ENCODE measurements around the gene LAMB2. TPM values are rescaled to one million over a fixed set of nuclear protein-coding genes. Genes with fewer than 3 reads are reported as not detected.

The LAMB2 gene
- total and polyA plus RNA-seq, 10 of the 15 experiments (the other 5 are each of a cell fraction or from before 2014, with no cell fraction given), result 0.13 to 3.2 (median 0.64) TPM; not detected in 3

DNA sequence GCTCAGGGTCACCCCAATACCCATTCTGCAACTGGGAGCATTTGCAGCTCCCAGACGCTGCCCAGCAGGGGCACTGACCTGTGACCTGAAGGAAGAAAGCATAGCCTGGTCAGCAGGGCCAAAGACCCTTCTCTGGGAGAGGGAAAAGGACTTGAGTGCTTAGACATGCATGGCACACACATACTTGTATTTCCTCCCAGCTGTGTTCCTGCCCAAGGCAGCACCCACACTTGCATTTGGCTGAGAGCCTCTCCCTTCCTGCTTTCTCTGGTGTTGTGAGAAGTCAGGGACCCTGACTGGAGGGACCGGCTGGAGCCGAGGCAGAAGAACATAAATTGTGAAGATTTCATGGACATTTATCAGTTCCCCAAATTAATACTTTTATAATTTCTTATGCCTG lies 7.2 kb upstream of the LAMB2 start:
- ATAC-seq, result no peak
- ChIA-PET POLR2A (interaction anchor here (0.6 kb wide), 1 partner anchor 8 kb away, joined by 5 read pairs; no protein-coding TSS in a partner anchor), RAD21 (ENCODE audit: unreplicated experiment) (no interaction called here), SMC1A (ENCODE audit: uncharacterized antibody, unreplicated experiment) (no interaction called here), CTCF (no interaction called here)
- Histone ChIP-seq H2AFZ (ENCODE audit: control insufficient read depth, low read depth, low read length) (no peak overlapping the region), H3K4me2 (ENCODE audit: control insufficient read depth, insufficient read depth) (no peak overlapping the region), H3K9me3 (replicated peaks; ENCODE audit: control insufficient read depth, insufficient read depth, low read length) (no peaks in the 10 kb centered on the region; the same call in 2 of the 3 replicates), H3K79me2 (ENCODE audit: control insufficient read depth, insufficient read depth, low read length) (no peaks in the 10 kb centered on the region), H3K4me1 (ENCODE audit: control insufficient read depth, insufficient read depth, low read length) (no peaks in the 10 kb centered on the region), H3K27ac (ENCODE audit: control insufficient read depth, insufficient read depth) (no peak overlapping the region), H3K27me3 (replicated peaks in 1 of 2; ENCODE audit: control insufficient read depth in 2 of 2, insufficient read depth in 2 of 2, low read length in 1 of 2) (no peaks in the 10 kb centered on the region), H3K9ac (ENCODE audit: control insufficient read depth, insufficient read depth, low read length) (no peak overlapping the region), H3K36me3 (ENCODE audit: control insufficient read depth in 2 of 2, insufficient read depth in 2 of 2, low read length in 1 of 2) (no peaks in the 10 kb centered on the region), H3K4me3 (no peak overlapping the region), H4K20me1 (ENCODE audit: control insufficient read depth, insufficient read depth) (no peaks in the 10 kb centered on the region)
- WGBS (ENCODE audit: insufficient coverage, insufficient replicate concordance, low lambda C conversion rate, missing lambda C conversion rate), result 34% methylated on average over 3 of the region's 3 CpGs
- BruUV-seq (replicated peaks), result no TSS peak
- in situ Hi-C loops (cut with MboI) (no loop called here), intact Hi-C loops (cut with micrococcal nuclease; ENCODE audit: unreplicated experiment) (no loop called here)
- DNase-seq (ENCODE audit: low read depth, low spot score), result no peak
- no peak for FAIRE-seq
- no peak for TF ChIP-seq HCFC1 (IDR thresholded peaks at IDR 0.05; ENCODE audit: low read length)
- no peak for TF ChIP-seq RFX5 (IDR thresholded peaks at IDR 0.05; ENCODE audit: low read depth, low read length)
- TF ChIP-seq MTA3 (IDR thresholded peaks at IDR 0.05; ENCODE audit: borderline replicate concordance, low read length), result no peak
- no peak for TF ChIP-seq CBX3 (IDR thresholded peaks at IDR 0.05; ENCODE audit: borderline replicate concordance, low read depth)
- TF ChIP-seq, protein P1, sequence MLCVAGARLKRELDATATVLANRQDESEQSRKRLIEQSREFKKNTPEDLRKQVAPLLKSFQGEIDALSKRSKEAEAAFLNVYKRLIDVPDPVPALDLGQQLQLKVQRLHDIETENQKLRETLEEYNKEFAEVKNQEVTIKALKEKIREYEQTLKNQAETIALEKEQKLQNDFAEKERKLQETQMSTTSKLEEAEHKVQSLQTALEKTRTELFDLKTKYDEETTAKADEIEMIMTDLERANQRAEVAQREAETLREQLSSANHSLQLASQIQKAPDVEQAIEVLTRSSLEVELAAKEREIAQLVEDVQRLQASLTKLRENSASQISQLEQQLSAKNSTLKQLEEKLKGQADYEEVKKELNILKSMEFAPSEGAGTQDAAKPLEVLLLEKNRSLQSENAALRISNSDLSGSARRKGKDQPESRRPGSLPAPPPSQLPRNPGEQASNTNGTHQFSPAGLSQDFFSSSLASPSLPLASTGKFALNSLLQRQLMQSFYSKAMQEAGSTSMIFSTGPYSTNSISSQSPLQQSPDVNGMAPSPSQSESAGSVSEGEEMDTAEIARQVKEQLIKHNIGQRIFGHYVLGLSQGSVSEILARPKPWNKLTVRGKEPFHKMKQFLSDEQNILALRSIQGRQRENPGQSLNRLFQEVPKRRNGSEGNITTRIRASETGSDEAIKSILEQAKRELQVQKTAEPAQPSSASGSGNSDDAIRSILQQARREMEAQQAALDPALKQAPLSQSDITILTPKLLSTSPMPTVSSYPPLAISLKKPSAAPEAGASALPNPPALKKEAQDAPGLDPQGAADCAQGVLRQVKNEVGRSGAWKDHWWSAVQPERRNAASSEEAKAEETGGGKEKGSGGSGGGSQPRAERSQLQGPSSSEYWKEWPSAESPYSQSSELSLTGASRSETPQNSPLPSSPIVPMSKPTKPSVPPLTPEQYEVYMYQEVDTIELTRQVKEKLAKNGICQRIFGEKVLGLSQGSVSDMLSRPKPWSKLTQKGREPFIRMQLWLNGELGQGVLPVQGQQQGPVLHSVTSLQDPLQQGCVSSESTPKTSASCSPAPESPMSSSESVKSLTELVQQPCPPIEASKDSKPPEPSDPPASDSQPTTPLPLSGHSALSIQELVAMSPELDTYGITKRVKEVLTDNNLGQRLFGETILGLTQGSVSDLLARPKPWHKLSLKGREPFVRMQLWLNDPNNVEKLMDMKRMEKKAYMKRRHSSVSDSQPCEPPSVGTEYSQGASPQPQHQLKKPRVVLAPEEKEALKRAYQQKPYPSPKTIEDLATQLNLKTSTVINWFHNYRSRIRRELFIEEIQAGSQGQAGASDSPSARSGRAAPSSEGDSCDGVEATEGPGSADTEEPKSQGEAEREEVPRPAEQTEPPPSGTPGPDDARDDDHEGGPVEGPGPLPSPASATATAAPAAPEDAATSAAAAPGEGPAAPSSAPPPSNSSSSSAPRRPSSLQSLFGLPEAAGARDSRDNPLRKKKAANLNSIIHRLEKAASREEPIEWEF (IDR thresholded peaks at IDR 0.05; ENCODE audit: insufficient replicate concordance, low read depth, low read length), result no peak
- no peak for TF ChIP-seq RELB (IDR thresholded peaks at IDR 0.05; ENCODE audit: low read depth)
- TF ChIP-seq, protein P2, sequence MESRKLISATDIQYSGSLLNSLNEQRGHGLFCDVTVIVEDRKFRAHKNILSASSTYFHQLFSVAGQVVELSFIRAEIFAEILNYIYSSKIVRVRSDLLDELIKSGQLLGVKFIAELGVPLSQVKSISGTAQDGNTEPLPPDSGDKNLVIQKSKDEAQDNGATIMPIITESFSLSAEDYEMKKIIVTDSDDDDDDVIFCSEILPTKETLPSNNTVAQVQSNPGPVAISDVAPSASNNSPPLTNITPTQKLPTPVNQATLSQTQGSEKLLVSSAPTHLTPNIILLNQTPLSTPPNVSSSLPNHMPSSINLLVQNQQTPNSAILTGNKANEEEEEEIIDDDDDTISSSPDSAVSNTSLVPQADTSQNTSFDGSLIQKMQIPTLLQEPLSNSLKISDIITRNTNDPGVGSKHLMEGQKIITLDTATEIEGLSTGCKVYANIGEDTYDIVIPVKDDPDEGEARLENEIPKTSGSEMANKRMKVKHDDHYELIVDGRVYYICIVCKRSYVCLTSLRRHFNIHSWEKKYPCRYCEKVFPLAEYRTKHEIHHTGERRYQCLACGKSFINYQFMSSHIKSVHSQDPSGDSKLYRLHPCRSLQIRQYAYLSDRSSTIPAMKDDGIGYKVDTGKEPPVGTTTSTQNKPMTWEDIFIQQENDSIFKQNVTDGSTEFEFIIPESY (IDR thresholded peaks at IDR 0.05), result no peak
- TF ChIP-seq NRF1 (conservative IDR thresholded peaks at IDR 0.05; ENCODE audit: low read depth, low read length), result no peak
- no peak for TF ChIP-seq SMARCA5 (IDR thresholded peaks at IDR 0.05)
- TF ChIP-seq RCOR1 (conservative IDR thresholded peaks at IDR 0.05; ENCODE audit: low read depth, low read length), result no peak
- no peak for TF ChIP-seq NFYA (IDR thresholded peaks at IDR 0.05; ENCODE audit: borderline replicate concordance, low read depth, low read length)
